GM06990 (cell line): ENCODE data around the gene SLC66A2.

Experiments used
- DNase-seq: peaks from one replicate; pipeline ENCODE4 v3.0.0-alpha.2; 2011; ENCODE audit not compliant: insufficient read length; ENCODE audit errors: extremely low read depth
- H3K27me3 ChIP-seq: replicated peaks from 2 replicates; pipeline ENCODE4 v1.6.0; 2011; ENCODE audit warnings: low read length; ENCODE audit not compliant: control insufficient read depth, insufficient read depth
- H3K36me3 ChIP-seq: 2 replicates; pipeline ENCODE4 v1.5.1; 2011; ENCODE audit warnings: low read length; ENCODE audit not compliant: control insufficient read depth, insufficient read depth
- H3K4me3 ChIP-seq: replicated peaks from 2 replicates; pipeline ENCODE4 v1.5.1; 2011; ENCODE audit warnings: low read depth, mild to moderate bottlenecking, control low read depth, low read length
- TF ChIP-seq, protein P1 (sequence below): IDR thresholded peaks from 2 replicates; pipeline ENCODE4 v1.5.1; 2011; ENCODE audit warnings: low read length, control low read depth, mild to moderate bottlenecking, inconsistent platforms; ENCODE audit not compliant: insufficient read depth, poor library complexity, severe bottlenecking

SLC66A2 gene

DNA sequence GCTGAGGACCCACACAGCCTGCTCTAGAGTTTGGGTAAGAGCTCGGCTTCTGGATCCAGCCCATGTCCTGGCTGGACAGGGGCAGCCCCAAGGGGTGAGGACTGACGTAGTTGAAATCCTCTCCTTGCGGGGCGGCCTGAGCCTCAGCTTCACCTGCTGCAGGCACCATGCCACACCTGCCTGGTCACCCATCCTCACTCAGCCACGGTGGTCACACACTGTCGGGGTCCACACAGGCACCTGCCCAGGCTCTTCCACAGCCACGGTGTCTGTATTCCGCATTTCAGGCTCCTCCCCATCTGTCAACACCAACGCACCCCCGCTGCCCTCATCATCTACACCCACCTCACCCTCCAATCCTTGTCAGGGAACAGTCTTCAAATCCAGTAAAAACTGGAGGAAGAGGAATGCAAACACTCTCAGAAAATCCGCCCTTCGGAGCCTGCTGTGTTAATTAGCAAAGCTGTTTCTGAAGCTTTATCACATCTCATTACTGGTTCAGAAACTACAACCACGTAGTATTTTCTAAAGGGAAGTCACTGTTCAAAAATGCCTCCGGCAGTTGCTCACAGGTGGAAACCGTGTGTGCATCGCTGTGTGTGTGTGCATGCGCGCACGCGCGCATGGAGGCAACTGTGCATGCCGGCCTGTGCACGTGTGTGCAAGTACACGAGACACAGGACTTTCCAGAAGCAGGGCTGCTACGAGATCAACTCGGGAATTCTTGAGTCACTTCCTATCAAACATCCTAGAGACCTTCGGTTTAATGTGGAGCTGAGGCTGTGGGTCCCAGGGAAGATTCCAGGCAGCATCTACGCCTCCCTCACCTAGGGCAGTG lies 38.2 kb downstream of the SLC66A2 start:
- Histone ChIP-seq H3K36me3 (peaks cover 12% of the 10 kb centered on the region), H3K4me3 (no peak overlapping the region), H3K27me3 (no peaks in the 10 kb centered on the region)
- no peak for DNase-seq
- TF ChIP-seq, protein P1, sequence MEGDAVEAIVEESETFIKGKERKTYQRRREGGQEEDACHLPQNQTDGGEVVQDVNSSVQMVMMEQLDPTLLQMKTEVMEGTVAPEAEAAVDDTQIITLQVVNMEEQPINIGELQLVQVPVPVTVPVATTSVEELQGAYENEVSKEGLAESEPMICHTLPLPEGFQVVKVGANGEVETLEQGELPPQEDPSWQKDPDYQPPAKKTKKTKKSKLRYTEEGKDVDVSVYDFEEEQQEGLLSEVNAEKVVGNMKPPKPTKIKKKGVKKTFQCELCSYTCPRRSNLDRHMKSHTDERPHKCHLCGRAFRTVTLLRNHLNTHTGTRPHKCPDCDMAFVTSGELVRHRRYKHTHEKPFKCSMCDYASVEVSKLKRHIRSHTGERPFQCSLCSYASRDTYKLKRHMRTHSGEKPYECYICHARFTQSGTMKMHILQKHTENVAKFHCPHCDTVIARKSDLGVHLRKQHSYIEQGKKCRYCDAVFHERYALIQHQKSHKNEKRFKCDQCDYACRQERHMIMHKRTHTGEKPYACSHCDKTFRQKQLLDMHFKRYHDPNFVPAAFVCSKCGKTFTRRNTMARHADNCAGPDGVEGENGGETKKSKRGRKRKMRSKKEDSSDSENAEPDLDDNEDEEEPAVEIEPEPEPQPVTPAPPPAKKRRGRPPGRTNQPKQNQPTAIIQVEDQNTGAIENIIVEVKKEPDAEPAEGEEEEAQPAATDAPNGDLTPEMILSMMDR, result no peak

DNA sequence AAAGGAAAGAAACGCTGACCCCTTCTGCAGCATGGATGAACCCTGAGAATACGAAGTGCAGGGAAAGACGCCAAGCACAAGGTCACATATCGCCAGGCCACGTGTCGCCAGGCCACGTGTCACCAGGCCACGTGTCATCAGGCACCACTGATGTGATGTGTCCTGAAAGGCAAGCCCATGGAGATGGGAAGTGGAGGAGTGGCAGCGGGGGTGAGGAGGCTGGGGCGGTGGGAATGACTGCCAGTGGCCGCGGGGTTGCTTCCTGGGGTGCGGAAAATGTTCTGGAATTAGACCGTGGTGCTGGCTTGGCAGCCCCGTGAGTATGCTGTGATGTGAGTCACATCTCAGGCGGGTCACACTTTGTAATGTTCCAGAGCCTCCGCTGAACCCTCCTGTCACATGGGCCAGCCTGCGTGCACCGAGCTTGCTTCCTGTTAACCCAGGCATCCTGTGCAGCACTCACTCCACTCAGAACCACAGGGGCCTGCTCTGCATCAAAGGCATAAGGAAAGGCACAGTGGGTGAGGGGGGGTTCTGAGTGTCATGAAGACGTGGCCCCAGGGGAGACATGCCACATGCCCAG lies 39.0 kb downstream of the SLC66A2 start:
- Histone ChIP-seq H3K4me3 (no peak overlapping the region), H3K27me3 (no peaks in the 10 kb centered on the region), H3K36me3 (peaks cover 12% of the 10 kb centered on the region)
- TF ChIP-seq, protein P1, result no peak
- no peak for DNase-seq

DNA sequence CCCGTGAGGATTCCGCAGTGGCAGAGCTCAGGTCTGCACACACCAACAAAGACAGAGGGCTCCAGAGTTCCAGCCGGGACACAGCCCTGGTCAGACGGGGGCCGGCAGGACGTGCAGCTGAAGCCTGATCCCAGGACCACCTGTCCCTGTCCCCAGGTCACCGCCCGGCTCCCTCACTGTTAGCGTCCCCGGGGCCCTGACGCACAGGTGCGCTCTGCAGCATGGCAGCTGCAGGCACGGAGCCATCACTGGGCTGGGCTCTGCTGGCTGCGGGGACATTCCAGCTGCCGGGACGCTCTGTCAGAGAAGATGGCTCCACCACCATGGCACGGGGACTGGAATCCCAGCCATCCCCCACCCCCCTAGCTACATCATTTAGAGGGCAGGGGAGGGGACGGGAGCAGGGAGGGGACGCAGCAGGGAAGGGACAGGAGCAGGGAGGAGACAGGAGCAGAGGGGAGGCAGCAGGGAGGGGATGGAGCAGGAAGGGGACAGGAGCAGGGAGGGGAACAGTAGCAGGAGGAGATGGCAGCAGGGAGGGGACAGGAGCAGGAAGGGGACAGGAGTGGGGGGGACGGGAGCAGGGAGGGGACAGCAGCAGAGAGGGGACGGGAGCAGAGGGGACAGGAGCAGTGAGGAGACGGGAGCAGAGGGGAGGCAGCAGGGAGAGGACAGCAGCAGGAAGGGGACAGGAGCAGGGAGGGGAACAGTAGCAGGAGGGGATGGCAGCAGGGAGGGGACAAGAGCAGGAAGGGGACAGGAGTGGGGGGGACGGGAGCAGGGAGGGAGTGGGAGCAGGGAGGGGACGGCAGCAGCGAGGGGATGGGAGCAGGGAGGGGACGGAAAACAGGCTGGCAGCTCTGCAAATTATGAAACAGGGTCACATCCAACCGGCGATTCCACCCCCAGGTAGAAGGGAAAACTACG lies 39.8 kb downstream of the SLC66A2 start:
- Histone ChIP-seq H3K4me3 (no peak overlapping the region), H3K27me3 (no peaks in the 10 kb centered on the region), H3K36me3 (peaks cover 7% of the 10 kb centered on the region)
- DNase-seq, result no peak
- TF ChIP-seq, protein P1, result no peak

DNA sequence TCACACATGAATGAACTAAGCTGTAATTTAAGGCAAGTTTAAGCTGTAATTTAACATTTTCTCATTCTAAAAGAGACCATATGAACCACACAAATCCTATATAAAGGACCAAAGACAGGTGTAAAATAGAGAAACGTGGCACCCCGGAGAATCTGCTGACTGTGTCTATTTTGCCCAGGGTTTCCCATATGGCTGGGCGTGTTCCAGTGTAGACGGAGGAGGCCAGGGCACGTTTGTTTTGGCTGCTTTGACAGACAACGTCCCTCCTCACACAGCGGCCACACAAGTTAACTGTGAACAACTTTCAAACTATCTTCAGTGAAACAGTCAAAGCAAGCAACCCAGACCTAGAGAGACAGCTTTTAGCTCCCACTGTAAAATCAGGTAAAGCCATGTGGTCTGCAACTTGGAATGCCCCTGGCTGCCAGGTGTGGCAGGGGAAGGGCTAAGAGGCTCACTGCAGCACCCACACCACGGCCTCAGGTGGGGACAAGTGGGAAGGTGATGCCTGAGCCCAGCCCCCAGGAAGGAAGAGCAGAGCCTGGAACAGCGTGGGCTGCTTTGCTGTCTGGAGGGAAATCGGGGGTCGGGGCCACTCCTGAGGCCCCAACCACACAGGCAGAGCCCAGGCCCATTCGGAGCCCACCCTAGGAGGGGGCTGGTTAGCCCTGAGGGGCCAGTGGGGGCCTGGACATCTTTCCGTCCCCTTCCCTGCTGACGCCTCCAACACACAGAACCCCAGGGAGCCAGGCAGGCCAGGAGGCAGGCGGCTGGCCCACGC lies 40.7 kb downstream of the SLC66A2 start:
- Histone ChIP-seq H3K27me3 (no peaks in the 10 kb centered on the region), H3K36me3 (peaks cover 4% of the 10 kb centered on the region), H3K4me3 (no peak overlapping the region)
- no peak for DNase-seq
- TF ChIP-seq, protein P1, result no peak

DNA sequence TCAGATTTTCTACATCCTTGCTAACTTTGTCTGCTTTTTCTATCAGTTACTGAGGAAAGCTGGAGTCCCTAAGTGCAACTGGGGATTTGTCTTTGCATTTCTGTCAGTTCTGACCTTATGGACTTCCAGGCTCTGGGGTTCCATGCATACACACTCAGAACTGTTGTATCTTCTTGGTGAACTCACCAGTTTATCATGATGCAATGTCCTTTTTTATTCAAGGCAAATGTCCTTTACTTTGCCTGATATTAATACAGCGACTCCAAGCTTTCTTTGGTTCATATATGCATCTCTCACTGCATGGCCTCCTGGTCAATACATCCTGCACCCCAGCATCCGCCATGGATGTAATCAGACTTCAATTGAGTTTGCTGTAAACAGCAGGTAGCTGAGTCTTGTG lies 44.7 kb downstream of the SLC66A2 start:
- Histone ChIP-seq H3K27me3 (no peaks in the 10 kb centered on the region), H3K4me3 (no peak overlapping the region), H3K36me3 (peaks cover 5% of the 10 kb centered on the region)
- TF ChIP-seq, protein P1, result no peak
- no peak for DNase-seq
